Fibroblast of skin of back (primary cell): ENCODE results near the gene CDC42SE2.
"Not testable (repeated sequence)": the region's sequence is repeated elsewhere in the genome, so short reads cannot be mapped to it uniquely, and the experiment has no call there.

Source experiments
- DNase-seq: peaks from one replicate; pipeline ENCODE4 v3.0.0-alpha.2; 2013

The CDC42SE2 gene

DNA sequence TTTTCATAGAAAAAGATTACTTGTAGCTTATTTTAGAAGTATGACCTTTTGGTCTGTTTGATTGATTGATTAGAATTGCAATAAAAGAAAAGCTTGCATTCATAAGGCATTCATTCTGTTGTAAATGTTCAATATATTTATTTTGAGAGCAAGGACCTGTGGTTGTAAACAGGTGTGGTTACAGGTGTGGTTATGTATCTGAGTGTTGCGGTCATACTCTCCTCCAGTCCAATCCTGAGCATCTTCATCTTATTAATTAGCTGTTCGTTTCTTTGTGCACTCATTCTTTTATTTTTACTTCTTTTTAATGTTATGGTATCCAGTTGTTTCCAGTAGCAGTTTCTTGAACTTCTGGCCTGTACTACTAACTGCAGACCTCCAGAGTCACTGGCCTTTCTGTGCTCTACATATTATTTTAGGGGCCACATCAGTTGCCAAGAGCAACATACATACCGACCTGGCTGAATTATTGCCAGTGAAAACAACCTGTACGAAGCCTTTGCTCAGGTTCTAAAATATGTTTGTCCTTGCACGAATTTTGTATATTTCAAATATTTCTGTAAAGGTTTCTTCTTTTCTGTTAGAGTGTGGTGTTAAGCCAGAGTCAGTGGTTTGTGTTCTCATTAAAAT lies 128.7 kb downstream of the CDC42SE2 start:
- DNase-seq, result no peak

DNA sequence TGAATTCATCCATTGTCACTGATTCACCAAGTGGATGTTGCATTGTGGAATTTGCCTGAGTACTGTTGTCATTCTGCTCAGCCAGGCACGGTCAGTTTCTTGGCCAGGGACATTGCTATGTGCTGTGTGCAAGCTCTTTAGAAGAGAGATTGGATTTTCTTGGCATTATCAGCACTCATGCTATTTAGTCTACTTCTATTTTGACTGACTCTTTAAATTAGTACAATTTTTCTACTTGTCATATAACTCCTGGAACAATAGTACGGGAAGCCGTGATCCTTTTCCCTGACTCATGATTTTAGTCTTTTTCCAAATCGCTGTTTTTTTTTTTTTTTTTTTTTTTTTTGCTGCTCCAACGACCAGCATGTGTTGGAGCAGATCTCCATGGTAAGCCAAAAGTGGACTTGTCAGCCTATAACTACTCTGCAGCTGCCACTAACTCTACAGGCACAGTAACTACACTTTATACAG lies 129.7 kb downstream of the CDC42SE2 start:
- no peak for DNase-seq

DNA sequence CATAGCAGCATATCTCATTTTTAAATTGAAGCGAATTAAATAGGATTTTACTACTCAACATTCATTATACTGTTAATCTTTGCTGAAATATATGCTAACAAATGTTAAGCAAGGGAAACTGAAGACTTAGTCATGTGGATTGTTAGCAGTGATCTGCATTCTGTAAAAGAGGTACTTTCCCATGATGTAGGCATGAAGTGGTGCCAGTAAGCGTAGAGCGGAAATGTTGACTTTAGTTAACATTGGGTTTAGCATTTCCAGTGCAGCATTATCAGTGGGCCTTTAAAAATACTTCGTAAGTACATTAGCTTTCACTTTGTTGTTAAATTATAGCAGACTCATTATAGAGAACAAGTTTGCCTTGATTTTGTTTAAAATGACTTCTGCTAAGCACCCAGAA lies 130.3 kb downstream of the CDC42SE2 start:
- DNase-seq, result no peak

DNA sequence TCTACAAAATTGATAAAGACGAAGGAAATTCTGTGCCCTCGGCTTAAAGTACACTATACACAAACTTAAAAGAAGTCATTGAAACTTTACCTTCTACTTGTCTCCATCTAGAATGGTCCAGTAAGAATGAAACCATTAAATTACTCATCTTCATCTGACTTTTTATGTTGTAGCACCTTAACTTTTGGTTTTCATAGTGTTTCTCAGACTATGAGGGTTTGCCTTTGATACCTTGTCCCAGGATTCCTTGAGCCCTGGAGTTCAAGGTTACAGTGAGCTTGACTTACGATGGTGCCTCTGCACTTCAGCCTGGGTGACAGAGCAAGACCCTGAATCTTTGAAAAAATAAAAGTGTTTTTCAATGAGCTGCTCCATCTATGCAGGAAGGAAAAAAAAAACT lies 132.2 kb downstream of the CDC42SE2 start:
- DNase-seq, result no peak

DNA sequence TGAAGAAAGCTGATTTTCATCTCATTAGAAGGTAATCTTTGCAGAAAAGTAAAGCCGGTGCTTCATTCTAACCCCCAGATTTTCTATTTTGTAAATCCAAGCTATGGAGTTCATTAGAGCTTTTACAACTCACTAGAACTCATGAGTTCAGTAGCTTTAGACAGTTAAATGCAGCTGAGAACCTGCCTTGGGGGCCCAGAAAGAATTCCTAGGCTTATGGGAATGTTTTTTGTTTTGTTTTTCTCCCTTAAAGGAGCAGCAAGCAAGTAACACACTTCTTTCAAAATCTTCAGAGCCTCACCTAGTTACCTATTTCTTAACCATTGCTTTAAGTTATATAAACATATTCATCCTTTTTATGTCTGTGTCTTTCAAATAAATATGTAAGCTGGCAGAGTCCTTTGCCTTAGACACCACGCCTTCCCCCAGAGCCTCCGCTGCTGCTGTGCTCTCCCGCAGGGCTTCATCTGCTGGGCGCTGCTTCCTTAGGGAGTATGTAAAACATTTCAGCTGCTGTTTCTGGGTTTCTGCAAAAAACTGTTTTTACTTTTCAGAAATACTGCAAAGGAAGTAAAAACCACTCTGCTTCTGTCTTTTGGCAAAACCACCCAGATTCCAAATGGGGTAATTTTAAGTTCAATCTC lies 132.9 kb downstream of the CDC42SE2 start:
- no peak for DNase-seq

DNA sequence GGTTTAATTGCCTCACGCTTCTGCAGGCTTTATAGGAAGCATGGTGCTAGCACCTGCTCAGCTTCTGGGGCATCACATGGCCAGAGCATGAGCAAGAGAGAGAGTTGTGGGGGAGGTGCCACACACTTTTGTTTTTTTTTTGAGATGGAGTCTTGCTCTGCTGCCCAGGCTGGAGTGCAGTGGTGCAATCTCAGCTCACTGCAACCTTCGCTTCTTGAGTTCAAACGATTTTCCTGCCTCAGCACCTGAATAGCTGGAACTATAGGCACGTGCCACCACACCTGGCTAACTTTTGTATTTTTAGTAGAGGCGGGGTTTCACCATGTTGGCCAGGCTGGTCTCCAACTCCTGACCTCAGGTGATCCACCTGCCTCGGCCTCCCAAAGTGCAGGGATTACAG lies 135.2 kb downstream of the CDC42SE2 start:
- not testable (repeated sequence) for DNase-seq

DNA sequence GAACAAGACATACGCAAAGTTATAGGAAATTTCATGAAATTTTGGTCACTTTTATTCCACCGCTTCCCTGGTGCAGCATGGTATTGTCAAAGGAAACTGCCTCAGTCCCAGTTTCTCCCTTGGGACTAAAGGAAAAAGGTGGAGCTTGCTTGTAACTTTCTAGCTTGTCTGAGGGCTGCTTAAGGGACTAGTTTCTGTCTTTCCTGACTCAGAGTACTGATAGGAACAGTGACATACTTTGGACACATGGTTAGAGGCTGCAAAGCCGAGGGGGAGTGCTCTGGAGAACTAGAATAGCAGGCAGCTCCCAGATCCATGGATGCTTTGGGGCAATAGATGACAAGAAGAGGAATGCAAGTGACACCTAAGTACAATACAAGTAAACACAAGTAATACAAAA lies 136.7 kb downstream of the CDC42SE2 start:
- DNase-seq, result no peak

DNA sequence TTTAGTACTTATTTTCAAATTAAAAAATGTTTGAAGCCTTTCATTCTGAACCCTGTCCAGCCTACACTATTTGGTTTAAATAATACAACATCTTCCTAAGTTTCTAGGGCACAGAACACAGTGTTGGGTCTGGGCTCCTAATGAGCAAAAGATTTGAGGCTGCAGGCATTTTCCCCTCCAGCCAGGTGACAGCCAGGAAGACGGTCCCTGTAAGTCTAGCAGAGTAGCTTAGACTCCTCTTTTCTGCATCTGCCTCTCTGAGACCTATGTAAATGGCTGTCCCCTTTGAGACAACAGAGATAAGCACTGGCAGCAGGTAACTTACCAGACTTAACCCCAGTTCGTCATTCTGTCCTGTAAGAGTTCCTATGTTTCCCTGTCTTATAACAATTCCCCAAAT lies 141.8 kb downstream of the CDC42SE2 start:
- DNase-seq, result no peak

DNA sequence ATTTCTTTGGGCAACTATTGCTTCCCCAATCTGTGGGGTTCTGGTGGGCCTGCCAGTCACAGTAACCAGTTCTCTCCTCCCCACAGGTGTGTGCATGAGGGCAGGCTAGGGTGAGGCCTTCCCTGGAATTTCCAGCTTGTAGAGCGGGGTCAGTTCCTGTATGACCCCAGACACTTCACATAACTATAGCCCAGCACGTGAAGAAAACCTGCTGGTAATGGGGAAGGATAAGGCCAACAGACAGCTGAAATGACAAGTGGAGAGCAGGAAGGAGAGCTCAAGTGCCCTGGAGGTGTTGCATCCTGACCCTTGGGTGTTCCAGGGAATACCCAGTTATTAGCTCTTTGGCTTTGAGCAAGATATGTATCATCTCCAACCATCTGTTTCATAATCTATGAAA lies 142.2 kb downstream of the CDC42SE2 start:
- no peak for DNase-seq

DNA sequence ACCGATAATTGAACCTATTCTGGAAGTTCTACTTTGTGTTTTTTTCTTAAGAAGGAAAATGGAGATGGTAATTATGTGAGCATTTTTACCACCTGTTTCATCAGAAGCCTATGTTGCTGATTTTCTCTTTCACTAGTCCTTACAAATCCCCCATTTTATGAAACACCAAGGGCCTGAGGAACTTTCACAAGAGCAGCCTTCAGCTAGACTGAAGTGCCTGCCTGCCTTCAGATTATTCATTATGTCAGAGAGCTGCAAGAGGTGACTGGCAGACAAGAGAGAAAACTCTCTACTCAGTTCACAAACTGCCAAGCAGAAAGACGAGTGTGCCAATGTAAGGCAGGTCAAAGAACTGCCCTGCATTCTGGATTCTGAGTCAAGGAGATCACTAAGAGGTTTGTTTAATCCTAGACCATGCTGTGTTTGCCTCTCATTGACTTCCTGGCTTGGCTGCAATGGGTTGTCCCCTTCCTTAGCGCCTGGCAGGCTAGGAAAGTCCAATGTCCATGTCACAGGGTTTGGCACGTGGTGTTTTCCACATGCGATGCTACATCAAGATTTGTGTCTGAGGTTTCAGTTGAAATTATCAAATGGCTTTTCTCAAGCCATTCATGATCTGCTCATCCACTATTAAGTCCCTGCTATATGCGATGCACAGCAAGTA lies 143.3 kb downstream of the CDC42SE2 start:
- no peak for DNase-seq

DNA sequence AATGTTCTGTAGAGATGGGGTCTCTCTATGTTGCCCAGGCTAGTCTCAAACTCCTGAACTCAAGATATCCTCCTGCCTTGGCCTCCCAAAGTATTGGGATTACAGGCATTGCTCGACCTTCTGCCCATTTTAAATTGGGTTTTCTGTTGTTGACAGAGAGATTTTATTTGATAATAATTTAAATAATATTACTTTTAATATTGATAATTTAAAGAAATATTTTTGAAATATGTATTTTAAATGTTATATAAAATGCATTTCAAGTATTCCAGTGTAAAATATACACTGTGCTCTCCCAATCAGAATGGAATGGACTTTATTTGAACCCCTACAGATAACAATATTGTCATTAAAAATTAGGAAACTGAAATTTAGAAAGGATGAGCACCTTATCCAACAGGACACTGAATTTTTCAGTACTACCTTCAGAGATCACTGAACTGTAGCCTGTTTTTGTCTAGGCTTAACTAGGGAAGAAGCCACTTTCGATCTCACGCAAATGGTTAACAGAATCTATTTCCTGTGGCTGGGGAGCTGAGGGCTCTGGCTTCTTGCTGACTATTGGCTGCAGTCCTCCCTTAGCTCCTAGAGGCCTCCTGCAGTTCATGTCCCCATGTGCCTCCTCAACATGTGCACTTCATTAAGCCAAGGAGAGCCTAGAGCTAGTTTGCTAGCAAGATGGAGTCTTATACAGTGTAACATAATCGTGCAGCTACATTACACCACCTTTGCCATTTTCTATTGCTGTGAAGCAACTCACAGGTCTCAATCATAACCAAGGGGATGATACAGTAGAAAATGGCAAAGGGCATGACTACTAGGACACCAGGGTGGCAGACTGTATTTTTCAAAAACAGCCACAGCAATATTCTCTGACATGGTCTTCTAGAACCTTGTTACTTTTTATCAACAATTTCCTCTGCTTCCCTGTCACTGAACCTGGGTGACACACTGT lies 150.0 kb downstream of the CDC42SE2 start:
- peak; percentile 28 for DNase-seq

DNA sequence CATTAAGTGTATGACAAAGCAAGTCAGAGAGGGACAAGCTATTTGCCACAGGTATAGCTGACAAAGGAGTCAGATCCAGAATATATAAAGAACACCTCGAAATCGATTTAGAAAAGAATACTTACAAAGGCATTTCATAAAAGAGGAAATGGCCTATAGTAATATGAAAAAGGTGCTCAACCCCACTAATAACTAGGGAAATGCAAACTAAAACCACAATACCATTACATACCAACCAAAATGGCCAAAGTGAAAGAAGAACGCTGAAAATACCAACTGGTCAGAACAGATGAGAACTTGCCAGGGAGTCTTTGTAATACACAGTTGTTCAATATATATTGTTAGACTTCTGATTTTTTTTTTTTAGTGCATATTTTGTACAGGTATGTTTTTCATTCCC lies 152.9 kb downstream of the CDC42SE2 start:
- DNase-seq, result no peak

DNA sequence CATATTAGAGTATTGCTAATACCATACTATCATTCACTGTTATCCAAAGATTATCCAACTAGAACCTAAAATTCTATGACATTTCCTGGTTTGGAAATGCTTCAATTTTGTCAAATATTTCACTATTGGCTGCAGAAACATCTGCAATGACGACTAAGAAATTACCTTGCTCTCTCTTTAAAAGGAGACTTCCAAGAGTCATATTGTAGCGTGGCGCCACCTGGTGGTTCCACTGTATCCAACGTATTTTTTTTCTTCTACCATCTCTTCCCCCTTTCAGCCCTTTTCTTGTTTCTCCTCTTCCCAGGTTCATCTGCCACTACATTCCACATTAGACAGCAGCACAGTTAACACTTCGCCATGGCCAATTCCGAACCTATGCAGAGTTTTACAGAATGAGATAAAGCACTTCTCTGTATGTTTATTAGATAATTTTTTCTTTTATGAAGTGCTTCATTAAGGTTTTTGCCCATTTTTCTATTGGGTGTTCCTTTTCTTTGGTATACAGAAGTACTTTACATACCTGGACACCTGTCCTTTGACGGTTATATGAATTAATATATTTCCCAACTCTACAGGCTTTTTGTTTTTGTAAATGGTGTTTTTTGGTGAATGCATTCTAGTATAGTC lies 153.5 kb downstream of the CDC42SE2 start:
- peak; percentile 64 for DNase-seq

DNA sequence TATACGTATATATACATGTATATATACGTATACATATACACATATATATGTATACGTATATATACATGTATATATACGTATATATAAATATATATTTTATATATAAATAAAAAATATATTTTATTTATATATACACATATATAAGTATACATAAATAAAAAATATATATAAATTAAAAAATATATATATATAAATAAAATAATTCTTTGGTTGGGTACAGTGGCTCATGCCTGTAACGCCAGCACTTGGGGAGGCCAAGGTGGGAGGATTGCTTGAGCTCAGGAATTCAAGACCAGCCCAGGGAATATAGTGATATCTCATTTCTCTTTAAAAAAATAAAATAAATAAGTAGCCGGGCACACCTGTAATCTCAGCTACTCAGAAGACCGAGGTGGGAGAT lies 155.0 kb downstream of the CDC42SE2 start:
- no peak for DNase-seq

DNA sequence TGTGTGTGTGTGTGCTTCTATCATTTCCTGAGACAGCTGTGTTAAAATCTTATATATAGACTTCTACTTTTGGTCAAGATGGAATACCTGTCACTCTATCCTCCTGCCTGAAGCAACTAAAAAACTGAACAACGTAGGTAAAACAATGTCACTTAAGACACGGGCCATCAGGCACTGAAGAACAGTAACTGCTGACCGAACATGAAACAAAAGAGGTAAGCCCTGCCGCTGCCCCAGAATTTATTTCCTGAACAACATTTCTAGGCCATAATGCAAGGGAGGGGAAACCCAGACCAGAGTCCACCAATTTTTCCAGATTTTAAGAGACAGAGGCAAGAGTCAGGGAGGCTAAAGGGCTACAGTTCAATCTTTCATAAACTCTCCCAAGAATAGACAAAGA lies 156.0 kb downstream of the CDC42SE2 start:
- DNase-seq, result no peak

DNA sequence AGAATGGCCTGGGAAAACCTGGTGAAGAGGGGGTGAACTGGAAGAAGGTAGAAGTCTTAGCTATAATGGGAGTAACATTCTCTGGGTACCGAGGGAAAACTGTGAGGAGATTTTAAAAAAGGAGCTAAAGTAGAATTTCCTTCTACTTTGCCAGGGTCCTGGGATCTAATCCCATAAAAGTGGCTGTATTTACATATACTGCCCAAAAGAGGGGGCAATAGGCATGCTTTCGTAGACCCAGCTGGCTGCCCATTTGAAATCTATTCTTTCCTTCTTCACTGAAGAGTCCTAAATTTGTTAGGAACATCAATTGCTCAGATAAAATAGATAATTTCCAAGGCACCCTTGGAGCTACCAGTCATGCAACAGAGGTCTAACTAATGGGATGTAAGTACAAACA lies 159.2 kb downstream of the CDC42SE2 start:
- DNase-seq, result peak; percentile 21

DNA sequence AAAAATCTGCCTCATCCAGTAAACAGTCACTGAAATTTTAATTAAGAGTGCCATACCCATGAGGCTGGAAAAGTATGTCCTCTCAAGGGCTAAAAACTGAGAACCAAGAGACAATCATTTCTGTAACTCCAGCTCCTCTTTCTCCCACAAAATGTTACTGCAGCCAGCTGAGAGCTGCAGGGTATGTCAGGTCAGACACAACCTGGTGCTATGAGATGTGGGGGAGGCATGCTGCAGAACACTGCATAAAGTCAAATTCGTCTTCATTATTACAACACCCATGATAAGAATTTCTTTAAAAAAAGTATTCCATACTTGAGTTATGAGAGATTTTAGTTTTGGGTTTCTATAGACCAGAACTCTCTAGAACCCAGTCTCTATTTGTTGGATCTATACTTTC lies 162.2 kb downstream of the CDC42SE2 start:
- no peak for DNase-seq

DNA sequence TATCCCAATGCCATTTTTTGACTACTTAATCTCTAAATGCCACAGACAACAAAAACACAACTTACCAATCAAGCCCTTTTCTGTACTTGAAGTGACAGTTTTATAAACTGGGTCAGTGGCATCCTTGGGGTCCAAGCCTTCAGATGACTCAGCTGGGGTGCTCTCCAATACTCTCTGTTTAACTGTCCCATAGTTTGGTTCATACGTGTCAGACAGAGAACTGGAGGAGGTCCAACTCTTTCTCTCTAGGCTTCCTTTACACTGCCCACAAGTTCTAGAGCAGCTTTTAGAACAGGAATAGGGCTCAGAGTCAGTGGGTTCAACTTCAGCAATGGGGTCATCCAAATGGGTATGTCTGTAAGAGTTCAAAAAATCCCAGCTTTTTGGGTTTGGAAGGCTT lies 166.9 kb downstream of the CDC42SE2 start:
- peak; percentile 15 for DNase-seq

DNA sequence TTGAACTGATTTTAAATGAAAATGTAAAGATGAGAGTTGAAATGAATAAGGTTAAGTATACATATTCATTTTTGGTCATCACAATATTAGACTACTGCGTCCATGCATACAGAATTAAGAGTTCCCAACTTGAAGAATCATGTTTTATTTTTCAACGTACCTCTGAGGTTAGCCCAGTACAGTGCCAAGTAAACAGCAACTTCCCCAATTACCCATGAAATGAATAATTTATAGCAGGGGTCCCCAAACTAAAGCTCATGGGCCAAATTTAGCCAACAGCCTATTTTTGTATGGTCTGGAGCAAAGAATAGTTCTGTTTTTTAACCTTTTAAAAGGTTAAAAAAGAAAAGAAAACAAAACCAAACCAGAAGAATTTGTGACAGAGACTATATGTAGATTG lies 167.9 kb downstream of the CDC42SE2 start:
- DNase-seq, result no peak

DNA sequence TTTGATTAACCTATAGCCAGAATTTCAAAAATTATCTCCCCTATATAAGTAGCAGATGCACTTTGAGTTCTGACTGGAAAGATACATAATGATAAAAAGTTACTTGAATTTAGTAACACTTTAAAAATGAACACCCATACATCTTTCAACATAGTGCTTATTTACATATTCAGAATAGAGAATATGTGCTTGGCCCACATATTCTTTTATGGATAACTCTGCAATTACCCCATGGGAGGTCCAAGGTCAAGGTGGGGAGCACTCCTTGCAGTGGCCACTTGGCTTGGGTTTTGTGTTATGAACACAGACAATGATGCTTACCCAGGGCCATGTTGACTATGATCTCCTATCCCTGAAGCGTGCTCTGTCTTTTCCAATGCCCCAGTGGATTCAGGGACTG lies 169.3 kb downstream of the CDC42SE2 start:
- DNase-seq, result no peak

DNA sequence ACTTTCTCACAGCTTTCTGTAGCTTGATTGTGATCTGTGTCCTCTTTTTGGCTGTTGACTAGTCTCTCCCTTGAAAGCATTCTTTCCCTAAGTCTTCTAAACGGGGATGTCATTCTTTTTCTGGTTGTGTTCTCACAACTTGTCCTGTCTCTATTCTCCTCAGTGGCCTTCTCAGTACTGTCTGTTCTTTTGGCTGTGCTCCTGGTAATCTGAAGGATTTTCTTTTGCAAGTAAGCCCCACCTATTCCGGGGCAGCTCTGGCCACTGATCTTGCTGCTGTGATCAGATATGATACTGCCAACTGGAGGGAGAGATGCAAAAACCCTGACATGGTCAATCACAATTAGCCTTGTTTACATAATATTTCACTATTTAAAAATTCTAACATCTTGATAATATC lies 172.2 kb downstream of the CDC42SE2 start:
- no peak for DNase-seq

DNA sequence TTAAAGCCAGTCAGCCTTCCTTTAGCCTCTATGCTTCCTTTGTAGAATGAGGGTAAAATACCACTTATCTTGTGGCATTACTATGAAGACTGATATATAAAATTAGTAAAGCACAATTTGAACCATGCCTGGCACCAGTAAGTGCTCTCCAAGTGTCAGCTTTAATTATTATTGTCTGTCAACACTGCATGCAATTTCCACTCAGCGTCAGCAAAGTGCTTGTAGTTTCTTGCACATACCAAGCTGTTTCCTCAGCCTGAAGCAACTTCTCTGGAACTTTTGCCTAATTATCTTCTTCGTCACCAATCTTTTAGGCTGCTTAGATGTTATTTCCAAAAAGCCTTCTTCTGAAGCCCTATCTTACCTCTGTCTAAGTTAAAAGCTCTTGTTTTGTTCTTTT lies 177.3 kb downstream of the CDC42SE2 start:
- no peak for DNase-seq
